ENCODE measurements around the gene CCT6A.
"Not testable (repeated sequence)": the region's sequence is repeated elsewhere in the genome, so short reads cannot be mapped to it uniquely, and the experiment has no call there.

DNA sequence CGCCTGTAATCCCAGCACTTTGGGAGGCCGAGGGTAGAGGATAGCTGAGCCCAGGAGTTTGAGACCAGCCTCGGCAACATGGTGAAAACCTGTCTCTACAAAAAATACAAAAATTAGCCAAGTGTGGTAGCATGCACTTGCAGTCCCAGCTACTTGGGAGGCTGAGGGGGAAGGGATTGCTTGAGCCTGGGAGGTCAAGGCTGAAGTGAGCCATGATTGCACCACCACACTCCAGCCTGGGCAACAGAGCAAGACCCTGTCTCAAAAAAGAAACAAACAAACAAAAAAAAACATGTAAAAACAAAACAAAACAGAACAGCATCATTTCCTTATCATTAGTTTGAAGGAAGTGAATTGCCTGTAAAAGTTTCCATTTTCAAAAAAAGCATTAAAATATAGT is 60.7 kb downstream of the CCT6A start:
- not testable (repeated sequence) for TF ChIP-seq CSDE1 (IDR thresholded peaks at IDR 0.05); ETV6 (IDR thresholded peaks at IDR 0.05; ENCODE audit: borderline replicate concordance in 1 of 2, low read depth in 2 of 2, low read length in 1 of 2); ETV6 (CRISPR knock-in tag; IDR thresholded peaks at IDR 0.05; ENCODE audit: borderline replicate concordance); U2AF1 (optimal IDR thresholded peaks at IDR 0.05; ENCODE audit: low read depth, low read length); POLR2G (IDR thresholded peaks at IDR 0.05; ENCODE audit: low read depth, low read length); CREM (IDR thresholded peaks at IDR 0.05; ENCODE audit: low read depth); RFX5 (IDR thresholded peaks at IDR 0.05; ENCODE audit: low read depth, low read length); JUN (IDR thresholded peaks at IDR 0.05; ENCODE audit: borderline replicate concordance, low read depth, low read length); JUN (CRISPR knock-in tag; IDR thresholded peaks at IDR 0.05; ENCODE audit: borderline replicate concordance); ADNP (tag; IDR thresholded peaks at IDR 0.05)
